Measurements from ENCODE around the gene ACTN4. TPM values are rescaled to one million over a fixed set of nuclear protein-coding genes. Genes with fewer than 3 reads are reported as not detected.

The ACTN4 gene
- polyA plus RNA-seq, 4 donors, result 655 to 698 (median 680) TPM

DNA sequence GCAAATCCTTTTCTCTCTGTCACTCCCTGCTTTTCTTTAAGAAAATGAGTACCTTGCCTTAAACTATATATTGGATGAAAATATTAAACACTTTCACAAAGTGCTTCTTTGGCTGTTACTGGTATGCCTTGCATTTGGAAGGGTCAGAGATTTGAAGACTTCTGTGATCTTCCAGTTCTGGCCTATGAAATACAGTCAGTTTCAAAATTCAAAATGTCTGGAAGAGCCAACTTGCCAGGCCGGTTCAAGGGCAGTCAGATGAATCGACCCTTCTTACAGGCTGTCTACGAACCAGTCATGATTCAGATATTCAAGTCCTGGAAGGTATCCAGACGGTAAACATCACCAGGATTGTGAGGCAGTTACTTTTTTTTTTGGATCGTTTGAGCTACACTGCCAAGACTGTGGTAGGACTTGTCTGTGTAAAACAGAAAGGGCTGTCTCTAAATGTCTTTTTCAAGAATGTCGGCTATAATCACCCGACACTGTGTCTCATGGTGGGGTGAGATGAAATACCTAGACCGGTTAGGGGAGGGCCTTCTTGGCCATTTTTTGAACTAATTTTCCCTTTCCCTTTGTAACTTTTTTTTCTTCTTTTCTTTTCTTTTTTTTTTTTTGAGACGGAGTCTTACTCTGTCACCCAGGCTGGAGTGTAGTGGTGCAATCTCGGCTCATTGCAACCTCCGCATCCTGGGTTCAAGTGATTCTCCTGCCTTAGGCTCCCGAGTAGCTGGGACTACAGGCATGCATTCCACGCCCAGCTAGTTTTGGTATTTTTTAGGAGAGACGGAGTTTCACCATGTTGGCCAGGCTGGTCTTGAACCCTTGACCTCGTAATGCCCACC is 11.2 kb downstream of the ACTN4 start:
- DNase-seq (ENCODE audit: low read depth in 4 of 4, low spot score in 2 of 4), result no peak

DNA sequence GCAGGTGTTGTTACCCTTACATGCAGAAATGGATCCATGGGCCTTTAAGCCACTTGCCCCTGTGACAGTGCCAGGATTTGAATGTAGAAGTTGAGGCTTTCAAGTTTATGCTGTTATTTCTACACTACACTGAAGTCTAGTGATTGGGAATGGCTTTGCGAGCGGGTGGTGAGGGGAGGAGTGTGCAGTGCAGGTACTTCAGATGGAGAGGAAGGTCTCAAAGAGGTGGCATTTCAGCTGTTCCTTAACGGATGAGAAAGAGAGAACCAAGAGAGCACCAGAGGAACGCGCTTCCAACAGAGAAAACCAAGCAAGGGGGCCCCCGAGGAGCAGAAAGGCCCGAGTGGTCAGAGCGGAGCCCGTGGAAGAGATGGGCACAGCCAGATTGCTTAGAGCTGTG is 13.3 kb downstream of the ACTN4 start:
- no peak for DNase-seq (ENCODE audit: low read depth in 4 of 4, low spot score in 2 of 4)

DNA sequence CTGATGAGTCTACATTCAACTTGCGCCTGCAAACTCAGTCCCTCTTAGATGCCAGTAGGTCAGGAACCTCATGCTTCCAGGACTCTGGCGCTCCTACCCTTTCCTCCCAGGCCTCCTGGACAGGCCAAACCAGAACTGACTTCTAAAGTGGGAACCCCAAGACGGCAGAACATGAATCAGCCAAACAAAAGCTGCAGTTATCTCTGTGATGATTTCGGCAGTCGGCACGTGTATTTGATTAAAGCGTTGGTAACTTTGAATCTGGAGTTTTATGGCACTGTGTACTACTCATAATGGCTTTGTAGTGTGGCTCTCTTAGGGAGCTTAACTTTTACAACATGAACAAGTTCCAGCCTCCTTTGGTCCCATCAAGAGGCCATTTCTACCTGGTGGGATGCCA is 13.7 kb downstream of the ACTN4 start:
- no peak for DNase-seq (ENCODE audit: low read depth in 4 of 4, low spot score in 2 of 4)

DNA sequence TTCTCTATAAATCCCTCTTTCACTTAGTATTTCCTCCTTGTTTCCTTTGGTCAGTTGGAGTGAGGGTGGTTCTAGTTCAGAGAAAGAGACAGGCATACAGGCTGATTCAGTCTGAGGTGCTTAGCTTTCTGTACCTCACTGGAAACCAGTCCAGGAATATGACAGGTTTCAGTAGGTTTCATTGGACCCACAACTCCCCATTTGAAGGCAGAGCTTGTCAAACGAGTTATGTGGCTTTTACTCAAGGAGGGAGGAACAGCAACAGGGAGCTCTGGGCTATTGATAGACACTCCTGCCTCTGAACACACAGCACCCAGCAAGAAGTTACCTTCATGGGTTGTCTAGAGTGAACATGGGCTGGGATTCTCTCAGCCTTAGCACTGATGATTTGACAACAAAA is 14.5 kb downstream of the ACTN4 start:
- DNase-seq (ENCODE audit: low read depth in 4 of 4, low spot score in 2 of 4), result no peak

DNA sequence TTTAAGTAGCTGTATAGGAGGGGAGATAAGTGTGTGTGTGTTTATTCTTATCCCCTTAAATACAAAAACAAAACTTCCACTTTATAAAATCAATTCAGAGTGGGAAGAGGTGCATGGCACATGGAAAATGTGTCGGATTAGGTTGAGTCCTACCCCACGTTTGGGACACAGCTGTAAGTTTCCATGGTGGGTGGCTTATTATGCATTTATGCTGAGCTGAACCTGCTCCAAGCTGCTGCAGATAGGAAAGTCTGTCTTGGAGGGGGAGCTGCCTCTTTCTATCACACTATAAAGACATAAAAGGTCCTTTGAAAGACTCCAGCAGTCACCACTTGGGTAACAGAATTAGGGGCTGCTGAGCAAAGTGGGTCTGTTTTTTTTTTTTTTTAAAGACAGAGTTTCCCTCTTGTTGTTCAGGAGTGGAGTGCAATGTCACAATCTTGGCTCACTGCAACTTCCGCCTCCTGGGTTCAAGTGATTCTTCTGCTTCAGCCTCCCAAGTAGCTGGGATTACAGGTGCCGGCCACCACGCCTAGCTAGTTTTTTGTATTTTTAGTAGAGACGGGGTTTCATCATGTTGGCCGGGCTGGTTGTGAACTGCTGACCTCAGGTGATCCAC is 15.2 kb downstream of the ACTN4 start:
- no peak for DNase-seq (ENCODE audit: low read depth in 4 of 4, low spot score in 2 of 4)

DNA sequence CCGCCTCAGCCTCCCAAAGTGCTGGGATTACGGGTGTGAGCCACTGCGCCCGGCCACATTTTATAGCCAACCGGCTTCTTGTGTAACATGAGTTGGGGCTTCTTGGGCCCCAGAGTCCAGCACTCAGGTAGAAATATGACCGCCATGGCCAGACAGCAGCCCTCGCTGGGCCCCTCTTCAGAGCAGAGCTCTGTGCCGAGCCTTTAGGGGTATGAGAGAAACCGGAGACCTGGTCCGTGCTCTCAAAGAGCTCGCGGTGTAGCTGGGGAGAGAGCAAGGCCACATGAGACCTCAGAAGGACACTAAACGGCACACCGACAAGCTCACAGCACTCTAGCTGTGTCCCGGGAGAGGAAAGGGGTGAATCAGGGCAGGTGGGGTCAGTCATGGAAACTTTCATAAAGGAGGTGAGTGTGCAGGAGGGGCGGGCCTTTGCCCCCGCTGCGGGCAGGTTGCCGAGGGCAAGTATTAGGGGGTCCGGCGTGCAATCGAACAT is 15.8 kb downstream of the ACTN4 start:
- DNase-seq (ENCODE audit: low read depth in 4 of 4, low spot score in 2 of 4), result no peak

DNA sequence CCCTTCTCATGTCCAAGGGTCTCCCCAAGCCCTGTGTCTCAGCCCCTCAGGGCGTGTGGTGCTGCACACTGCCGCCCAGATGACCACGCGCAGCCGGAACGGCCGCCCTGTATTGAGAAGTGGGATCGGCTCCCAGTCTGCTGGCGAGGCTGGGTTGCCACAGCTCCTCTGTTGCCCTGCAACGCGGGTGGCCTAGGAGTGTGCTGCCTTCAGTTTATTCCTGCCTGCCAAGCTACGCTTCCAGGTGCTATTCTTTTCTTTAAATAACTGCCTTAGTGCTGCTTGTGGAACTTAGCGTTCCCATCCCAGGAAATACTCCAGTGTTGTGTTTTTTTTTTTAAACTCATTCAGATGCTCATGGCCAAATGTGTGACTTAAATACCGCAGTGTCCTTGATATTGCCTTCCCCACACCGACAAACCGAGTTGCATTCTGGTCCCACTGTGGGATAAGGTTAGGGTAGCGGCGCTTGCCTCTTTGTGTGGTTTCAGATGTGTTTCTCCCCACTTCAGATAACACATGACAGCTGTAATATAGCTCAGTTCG is 16.6 kb downstream of the ACTN4 start:
- DNase-seq (ENCODE audit: low read depth in 4 of 4, low spot score in 2 of 4), result no peak

DNA sequence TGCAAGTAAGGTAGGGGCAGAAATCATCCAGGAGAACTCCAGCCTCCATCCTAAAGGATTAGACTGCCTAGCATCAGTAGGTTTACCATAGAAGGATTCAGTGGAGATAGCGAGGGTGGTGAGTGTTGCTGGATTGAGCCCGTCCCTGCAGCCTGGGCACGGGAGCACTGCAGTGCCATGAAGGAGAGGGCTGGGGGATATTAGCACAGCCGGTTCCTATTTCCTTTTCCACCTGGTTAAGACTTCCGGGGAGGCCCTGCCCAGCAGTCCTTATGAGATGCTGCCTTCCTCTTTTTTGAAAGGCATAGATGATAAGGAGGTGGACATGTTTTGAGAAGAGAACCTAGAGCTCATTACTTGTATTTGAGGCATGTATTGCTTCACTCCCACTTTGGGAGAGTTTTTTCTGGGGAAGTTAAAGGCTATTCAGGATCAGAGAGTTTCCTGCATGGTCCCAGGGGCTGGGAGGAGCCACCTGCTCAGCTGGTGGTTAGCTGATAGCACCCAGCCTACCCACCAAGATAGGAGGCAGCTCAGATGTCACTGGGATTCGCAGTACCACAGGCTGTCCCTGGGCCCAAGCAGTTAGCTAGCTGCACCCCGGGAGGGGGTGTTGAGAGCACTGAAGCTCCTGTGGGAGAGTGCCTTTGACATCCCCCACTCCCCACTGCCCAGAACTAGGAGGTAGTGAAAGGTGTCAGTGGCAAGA is 17.2 kb downstream of the ACTN4 start:
- no peak for DNase-seq (ENCODE audit: low read depth in 4 of 4, low spot score in 2 of 4)

DNA sequence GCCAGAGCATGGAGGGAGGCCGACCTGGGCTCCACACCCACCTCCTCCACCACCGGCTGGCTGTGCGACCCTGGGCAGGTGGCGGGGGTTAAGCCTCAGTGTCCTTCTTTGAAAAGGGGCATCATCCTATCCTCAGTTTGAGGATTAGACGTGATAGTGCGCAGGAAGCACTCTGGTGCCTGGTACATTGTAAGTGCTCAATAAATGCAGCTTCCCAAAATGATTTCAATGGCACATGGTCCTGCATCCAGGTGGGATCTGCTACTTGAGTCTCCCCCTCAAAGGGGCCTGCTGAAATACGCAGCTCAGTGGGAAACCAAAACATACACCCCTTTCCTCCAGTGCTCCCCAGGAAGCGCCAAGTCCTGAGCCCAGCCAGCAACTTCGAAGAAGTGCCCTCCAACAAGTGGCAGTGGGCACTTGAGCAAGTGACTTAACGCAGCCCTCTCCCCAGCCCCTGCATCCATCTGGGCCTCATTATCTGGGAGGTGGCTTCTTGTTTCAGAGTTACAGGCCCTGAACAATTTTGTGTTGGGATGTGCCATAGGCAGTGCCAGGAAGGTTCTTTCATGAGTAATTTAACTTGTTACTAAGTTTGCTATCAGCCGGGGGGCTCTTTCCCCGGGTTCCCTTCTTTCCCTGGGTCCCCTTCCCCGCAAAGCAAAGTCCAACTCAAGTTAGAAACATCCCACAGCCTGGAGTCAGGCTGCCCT is 17.9 kb downstream of the ACTN4 start:
- DNase-seq (ENCODE audit: low read depth in 4 of 4, low spot score in 2 of 4), result no peak

DNA sequence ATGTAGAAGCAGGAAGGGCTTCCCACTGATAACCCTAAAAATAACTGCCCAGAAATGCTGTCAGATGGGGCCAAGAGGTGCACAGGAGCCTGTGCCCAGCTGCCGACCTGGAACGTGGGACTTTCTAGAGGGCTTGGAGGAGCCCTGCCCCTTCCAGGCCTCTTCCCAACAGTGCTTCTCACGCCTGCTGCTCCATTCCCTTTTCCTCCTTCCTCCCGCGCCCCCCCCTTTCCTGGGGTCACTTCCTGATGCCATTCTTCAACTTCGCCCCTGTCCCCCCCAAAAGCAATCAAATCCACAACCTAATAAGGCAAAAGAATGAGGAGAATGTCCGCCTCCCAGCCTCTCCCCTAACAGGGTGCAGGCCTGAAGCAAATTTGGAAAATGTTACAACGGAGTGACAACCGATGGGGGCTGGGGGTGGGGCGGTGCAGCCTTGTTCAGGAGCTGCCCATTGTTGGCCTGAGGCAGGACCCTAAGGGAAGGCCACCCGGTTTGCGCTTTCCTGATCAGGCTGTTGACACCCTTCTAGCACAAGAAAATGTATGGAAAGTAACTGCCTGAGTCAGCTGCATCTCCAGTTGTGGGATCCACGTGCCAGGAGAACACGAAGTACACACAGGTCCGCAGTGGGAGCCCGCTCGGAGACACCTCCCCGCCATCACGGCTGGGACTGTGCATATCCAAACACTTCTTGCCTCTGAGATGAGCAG is 18.7 kb downstream of the ACTN4 start:
- peak in 1 of 4 donors; percentile 83 for DNase-seq (ENCODE audit: low read depth in 4 of 4, low spot score in 2 of 4)

DNA sequence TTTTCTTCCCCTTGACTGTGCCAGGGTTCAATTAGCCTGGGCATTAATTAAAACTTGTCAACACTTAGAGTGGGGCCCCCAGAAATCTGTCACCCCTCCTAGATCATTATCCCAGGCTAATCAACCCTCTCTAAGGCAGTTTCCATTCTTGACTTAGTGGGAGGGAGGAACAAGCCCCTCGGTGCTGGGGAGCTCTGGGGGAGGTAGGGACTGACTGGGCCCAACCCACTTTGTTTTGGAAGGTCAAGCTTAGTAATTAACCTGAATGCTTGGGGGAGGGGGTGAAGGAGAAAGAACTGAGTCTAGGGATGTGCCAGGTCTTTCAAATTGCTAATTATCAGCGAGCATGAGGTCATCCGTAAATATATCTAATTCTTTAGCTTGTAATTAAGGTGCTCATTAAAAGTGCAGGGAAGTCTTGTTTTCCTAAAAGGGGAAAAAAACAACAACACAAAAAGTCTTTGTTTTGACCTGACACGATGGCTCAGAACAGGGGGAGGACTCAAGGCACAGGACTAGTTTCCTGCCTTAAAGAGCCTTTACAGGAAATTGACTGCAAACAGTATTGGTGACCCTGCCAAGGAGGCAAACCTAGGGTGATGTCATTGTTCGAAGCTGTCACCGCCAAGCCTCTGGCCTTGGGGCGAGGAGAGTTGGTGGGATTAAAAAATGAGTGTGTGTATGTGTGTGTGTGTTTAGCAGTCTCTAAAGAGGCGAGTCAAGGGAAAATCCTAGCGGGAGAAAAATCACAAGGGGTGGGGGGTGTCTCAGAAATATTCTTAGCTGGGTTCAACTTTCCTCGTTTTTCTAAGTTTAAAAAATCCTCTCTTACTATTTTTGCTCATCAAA is 19.4 kb downstream of the ACTN4 start:
- DNase-seq (ENCODE audit: low read depth in 4 of 4, low spot score in 2 of 4), result no peak

DNA sequence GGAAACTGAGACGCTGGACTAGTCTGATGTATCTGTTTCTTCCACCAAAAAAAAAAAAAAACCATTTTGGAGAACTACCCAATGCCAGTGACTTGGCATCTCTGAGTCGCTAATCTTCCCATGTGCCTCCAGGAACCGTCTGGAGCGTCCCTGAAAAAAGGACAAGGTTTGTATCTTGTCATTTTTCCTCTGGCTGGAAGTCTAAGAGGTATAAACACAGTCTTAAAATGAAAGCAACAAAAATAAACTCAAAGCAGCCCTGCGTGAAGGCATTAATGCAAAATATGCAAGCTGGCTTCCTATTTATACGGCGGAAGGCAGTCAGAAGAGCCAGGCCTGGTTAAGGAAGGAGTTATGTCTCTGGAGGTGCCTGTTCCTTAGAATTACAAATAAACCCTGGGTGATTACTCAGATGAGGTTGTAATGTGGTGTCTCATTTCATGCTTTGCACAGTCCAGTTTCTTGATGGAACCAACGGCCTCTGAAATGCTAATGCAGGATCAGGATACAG is 20.3 kb downstream of the ACTN4 start:
- DNase-seq (ENCODE audit: low read depth in 4 of 4, low spot score in 2 of 4), result no peak

DNA sequence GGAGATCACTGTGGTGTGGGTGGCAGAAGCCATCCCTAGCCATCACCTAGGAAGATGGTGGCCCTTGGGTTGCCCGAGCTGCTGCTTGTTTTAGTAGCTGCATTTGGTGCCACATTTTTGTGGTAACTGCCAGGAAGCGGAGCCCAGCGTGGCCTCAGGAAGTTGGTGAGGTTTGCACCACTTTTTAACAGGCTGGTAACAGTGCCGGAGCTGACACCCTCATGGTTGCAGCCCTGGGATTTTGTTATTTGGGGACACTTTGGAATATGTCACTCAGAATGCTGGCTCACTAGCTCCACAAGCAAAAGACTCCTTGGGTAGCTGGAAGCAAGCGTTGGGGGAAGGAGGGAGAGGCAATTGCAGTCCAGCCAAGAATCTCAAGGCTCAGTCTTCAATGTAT is 22.1 kb downstream of the ACTN4 start:
- DNase-seq (ENCODE audit: low read depth in 4 of 4, low spot score in 2 of 4), result no peak

DNA sequence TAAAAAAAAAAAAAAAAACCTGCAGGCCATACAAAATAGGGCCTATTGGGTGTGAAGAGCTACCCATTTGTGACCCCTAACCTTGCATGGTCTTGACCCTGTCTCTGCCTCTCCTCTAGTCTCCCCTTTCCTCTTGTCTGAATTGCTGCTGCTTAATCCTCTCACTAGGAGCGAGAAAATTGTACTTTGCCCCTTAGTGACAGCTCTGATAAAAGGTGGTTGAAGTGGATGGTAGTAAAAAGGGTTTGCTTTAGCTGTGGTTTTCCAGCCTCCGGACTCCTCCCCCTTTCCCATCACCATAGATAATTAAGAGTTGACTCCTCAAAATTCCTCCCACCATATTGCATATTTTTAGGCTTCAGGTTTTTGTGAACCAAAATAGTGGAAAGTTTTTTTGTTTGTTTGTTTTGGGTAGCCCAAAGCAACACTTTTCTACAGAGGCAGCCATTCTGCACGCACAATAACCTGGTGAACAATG is 23.5 kb downstream of the ACTN4 start:
- no peak for DNase-seq (ENCODE audit: low read depth in 4 of 4, low spot score in 2 of 4)

DNA sequence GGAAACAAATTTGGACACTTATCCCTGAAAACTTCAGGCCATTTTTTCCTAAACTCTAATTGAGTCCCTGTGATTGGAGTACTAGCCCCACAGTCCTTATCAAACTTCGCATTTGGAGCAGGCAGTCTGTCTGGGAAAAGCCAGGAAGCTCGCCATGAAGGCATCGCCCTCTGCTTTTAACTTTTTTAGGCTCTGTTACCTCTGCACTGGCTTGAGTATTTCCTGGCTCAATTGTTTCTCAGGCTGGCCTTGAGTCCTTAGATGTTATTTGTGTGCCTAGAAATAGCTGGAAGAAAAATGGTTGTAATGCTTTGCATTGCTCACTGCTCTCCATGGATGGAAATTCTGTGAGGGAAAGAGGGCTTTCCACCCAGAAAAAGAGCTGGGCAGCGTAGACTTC is 24.2 kb downstream of the ACTN4 start:
- DNase-seq (ENCODE audit: low read depth in 4 of 4, low spot score in 2 of 4), result no peak

DNA sequence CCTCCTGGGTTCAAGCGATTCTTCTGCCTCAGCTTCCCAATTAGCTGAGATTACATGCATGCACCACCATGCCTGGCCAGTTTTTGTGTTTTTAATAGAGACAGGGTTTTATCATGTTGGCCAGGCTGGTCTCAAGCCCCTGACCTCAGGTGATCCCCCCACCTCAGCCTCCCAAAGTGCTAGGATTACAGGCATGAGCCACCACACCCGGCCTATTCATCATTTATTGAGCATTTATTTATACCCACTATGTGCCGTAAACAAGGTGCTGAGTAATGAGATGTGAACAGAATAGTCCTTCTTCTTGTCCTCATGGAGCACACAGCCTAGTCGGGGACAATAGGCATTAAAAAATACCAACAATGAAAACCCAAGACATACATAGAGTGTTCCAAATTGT is 25.6 kb downstream of the ACTN4 start:
- DNase-seq (ENCODE audit: low read depth in 4 of 4, low spot score in 2 of 4), result no peak

DNA sequence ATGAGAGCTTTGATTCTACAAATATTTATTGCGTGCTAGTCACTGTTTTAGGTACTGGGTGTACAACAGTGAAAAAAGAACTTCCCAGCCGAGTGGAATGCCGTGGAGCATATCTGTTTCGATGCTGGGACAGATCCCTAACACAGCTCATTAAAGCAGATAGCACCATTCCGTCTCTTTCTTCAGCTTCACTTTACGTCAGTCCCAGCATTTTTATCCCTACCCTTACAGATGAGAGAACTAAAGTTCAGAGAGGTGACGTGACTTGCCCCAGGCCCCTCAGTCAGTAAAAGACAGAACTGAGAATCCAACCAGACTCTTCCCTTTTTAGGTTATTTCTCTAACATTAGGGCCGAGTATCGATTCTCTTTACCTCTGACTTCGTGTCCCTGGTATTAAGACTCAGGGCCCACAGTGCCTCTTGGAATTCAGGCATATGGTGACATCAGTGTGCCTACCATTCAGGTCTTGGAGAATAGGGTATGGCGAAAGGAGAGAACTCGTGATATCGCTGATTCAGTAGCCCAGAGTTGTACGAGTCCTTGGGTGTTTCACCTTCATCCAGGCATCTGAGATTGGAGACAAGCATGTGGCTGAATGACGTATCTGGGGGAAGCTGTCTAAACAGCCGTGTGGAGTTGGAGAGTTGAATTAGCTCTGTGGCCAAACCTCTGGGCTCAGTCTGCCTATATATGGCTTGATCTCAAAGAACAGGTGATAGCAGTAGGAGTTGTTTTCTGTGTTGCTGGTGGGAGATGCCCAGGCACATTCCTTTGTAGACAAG is 27.1 kb downstream of the ACTN4 start:
- DNase-seq (ENCODE audit: low read depth in 4 of 4, low spot score in 2 of 4), result no peak

DNA sequence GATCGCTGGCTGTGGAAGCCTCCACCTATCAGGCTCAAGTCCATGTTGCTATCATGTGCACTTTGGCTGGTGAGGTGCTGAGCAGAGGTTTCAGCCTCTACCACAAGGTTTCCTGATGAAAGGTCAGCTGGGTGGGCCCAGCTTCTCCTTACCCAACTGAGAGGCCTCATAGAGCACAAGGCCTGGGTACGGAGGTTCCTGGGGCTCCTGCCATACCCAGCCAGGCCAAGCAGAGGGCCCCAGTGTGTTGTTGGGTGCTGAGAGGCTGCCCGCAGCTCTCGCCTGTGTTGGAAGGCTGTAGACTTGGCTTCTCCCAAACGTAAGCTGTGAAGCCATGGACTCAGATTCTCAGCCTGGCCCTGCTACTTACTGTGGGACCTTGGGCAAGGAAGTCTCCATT is 28.2 kb downstream of the ACTN4 start:
- DNase-seq (ENCODE audit: low read depth in 4 of 4, low spot score in 2 of 4), result no peak

All from left renal cortex interstitium (tissue), 4 donors.